SK-N-MC (cell line): ENCODE data around the gene PTPRF.

Experiments
- EZH2 ChIP-seq: fragments of 200-600 bp; sonication (generic); IDR thresholded peaks from one replicate; pipeline ENCODE4 v1.6.1; 2017; ENCODE audit warnings: antibody characterized with exemption
- POLR2AphosphoS5 ChIP-seq: IDR thresholded peaks from 2 replicates; pipeline ENCODE4 v1.6.1; 2012; ENCODE audit warnings: mild to moderate bottlenecking, low read depth, low read length, borderline replicate concordance

GRCh38 chr1:43583058-43583457, 52.4 kb downstream of the PTPRF start:
- TF ChIP-seq EZH2 (no peak), POLR2AphosphoS5 (no peak)
